Spinal cord (tissue), 10 donors: ENCODE results near the gene ATRN. TPM values are rescaled to one million over a fixed set of nuclear protein-coding genes. Genes with fewer than 3 reads are reported as not detected.

Source experiments
- DNase-seq, 6 donors: peaks; one replicate each; pipeline versions ENCODE4 v3.0.0 to v3.0.0-alpha.2; 2013 to 2015; ENCODE audit warnings: low spot score in 6 of 6, low read depth in 4 of 6
- H3K27ac ChIP-seq: one replicate; pipeline ENCODE4 v1.5.1; 2013; ENCODE audit warnings: low read depth, low read length, control low read depth
- H3K27me3 ChIP-seq: one replicate; pipeline ENCODE4 v1.6.1; 2013; ENCODE audit warnings: low read length; ENCODE audit not compliant: control insufficient read depth, insufficient read depth
- H3K36me3 ChIP-seq: one replicate; pipeline ENCODE4 v1.6.1; 2013; ENCODE audit warnings: low read length; ENCODE audit not compliant: control insufficient read depth, insufficient read depth
- H3K4me1 ChIP-seq: one replicate; pipeline ENCODE4 v1.6.1; 2013; ENCODE audit warnings: low read length; ENCODE audit not compliant: control insufficient read depth, insufficient read depth
- H3K4me3 ChIP-seq: one replicate; pipeline ENCODE4 v1.5.1; 2013; ENCODE audit warnings: low read depth, low read length, control low read depth
- H3K9me3 ChIP-seq: one replicate; pipeline ENCODE4 v1.6.1; 2013; ENCODE audit warnings: low read length; ENCODE audit not compliant: control insufficient read depth, insufficient read depth
- WGBS: methylation state at CpG from one replicate; pipeline ENCODE4 v1.1.5; 2013; ENCODE audit warnings: missing lambda C conversion rate; ENCODE audit not compliant: insufficient coverage; 5-methylcytosine and 5-hydroxymethylcytosine counted together
- polyA plus RNA-seq, 2 donors: library from polyadenylated mRNA; unstranded; fragments of 120-200 nt; gene quantifications; one replicate each; pipeline ENCODE4 v1.2.1, GENCODE V29; 2013; ENCODE audit not compliant: insufficient read length in 2 of 2
- total RNA-seq, 2 donors: library from RNA; depleted of rRNA in 1 of 2; stranded (reverse); fragments of 120-200 nt in 1 of 2; fragments of >200 nt in 1 of 2; gene quantifications; one replicate each; pipeline versions ENCODE4 v1.2.3 to v1.2.4, GENCODE V29; 2013 to 2014
- donor health status: healthy.

Gene ATRN
- total and polyA plus RNA-seq, 4 donors: 40.1 to 64.2 (median 46.5) TPM

DNA sequence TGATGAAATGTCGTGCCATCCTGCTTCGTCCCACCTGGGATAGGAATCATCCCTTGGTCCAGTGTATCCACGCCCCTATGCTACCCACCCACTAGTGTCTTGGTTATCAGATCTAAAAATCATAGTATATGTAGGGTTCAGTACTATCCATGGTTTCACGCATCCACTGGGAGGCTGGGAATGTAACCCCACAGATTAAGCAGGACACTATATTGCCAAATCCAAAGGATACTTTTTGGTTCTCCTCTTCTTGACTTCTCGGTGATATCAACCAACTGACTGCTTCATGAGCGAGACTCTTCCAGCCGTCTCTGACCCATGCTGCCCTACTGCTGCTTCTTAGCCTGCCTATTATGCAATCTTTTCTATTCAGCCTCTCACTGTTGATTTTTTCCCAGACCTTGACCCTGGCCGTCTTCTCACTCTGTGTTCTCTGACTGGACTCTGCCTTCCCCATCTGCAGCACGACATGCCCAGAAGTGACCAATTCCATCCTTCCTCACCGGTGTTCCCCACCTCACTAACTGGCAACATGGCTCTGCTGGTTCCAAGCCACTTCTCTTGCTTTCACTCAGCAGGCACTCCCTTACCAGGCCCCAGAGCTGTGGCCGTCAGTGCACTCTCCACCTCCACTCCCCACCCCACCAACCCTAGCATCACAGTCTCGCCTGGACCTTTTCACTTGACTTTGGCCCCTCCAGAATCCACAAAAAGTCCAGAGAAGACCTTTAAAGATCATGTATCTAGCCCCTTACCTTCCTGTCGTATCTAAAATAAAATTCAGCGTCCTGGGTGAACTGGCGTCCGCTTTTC is 157.9 kb downstream of the ATRN start:
- Histone ChIP-seq H3K9me3 (no peaks in the 10 kb centered on the region), H3K4me3 (no peak overlapping the region), H3K27me3 (no peaks in the 10 kb centered on the region), H3K4me1 (no peaks in the 10 kb centered on the region), H3K27ac (no peak overlapping the region), H3K36me3 (peaks cover 9% of the 10 kb centered on the region)
- DNase-seq: no peak
- 84% methylated on average over 13 of the region's 16 CpGs for WGBS

DNA sequence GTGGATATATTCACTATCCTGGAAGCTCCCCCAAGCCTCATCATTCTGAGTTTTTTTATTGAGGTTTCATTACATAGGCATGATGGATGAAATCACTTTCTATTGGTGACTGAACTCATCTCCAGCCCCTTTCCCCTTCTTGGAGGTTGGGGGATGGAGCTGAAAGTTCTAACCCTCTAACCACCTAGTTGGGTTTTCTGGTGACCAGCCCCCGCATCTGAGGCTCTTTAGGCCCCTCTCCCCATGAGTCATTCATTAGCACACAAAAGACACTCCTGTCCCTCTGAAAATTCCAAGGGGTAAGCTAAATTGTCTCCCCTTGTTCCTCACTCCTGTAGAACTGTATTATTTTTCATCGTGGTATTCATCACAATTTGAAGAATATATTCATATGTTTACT is 159.1 kb downstream of the ATRN start:
- Histone ChIP-seq H3K4me3 (no peak overlapping the region), H3K27me3 (no peaks in the 10 kb centered on the region), H3K9me3 (no peaks in the 10 kb centered on the region), H3K27ac (no peak overlapping the region), H3K4me1 (no peaks in the 10 kb centered on the region), H3K36me3 (peaks cover 9% of the 10 kb centered on the region)
- WGBS: no CpG with 5 or more reads among the region's 2 CpGs
- DNase-seq: no peak

DNA sequence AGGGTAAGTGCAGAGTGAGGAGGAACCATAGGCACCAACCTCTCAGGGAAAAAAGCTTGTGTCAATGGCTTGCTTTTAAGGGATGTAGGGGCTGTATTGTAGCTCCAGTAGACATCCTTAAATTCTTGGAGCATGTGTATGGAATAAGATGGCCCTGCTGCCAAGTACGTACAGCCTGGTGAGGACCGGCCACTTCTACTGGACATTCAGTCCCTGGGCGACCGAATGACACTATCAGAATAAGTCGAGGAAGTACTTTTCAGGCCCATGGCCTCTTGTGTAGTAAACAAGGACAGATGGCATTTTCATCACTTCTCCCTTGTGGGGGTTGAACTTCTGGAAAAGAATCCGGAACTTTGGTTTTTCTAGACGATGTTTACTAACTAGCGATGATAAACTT is 159.6 kb downstream of the ATRN start:
- H3K4me3 ChIP-seq: no peak overlapping the region
- H3K27me3 ChIP-seq: no peaks in the 10 kb centered on the region
- no peak overlapping the region for H3K27ac ChIP-seq
- DNase-seq: no peak
- H3K4me1 ChIP-seq: no peaks in the 10 kb centered on the region
- peaks cover 9% of the 10 kb centered on the region for H3K36me3 ChIP-seq
- H3K9me3 ChIP-seq: no peaks in the 10 kb centered on the region
- WGBS: 93% methylated on average over 4 of the region's 8 CpGs

DNA sequence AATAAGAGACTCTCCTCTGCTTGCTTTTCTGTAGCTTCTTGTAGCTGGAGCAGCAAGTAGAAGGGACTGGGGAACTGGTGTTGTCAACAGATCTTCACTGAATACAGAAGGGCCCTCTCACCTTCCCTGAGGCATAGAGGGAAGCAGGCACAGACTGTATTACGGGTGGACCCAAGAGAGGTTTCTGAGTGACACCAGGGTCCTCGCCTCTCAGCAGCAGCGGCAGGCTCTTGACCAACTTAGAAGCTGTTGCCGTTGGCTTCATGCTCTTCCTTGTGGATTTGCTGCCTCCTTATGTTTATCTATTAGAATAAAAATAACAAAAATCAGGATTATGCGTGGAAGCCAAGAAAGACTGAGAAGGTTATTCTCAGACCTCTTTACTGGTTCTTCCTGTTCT is 160.7 kb downstream of the ATRN start:
- DNase-seq: no peak
- H3K27me3 ChIP-seq: no peaks in the 10 kb centered on the region
- no peaks in the 10 kb centered on the region for H3K9me3 ChIP-seq
- 80% methylated on average over 2 of the region's 5 CpGs for WGBS
- peaks cover 9% of the 10 kb centered on the region for H3K36me3 ChIP-seq
- H3K4me1 ChIP-seq: no peaks in the 10 kb centered on the region
- no peak overlapping the region for H3K4me3 ChIP-seq
- no peak overlapping the region for H3K27ac ChIP-seq

DNA sequence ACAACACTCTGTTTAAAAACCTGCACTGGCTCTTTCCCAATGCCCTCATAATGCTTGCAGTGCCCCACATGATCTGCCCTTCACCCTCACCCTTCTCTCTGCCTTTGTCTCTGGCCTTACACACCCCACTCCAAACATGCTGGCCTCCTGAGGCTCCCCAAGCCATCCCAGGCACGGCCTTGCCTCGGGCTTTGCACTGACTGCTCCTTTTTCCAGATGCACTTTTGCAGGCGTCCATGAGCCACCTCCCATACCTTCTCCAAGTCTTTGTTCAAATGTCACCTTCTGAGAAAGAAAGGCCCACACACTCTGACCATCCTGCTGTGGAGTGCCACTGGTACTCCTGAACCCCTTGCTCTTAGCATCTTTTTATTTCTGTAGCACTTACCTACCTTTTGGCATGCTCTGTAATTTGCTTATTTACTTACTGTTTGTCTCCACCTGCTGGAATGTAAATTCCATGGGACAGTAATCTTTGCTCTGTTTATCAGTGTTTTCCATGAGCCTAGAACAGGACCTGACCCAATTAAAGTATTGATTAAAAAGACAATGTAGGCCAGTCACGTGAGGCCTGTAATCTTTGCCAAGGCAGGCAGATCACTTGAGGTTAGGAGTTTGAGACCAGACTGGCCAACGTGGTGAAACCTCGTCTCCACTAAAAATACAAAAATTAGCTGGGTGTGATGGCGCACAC is 161.6 kb downstream of the ATRN start:
- H3K36me3 ChIP-seq: peaks cover 9% of the 10 kb centered on the region
- no peaks in the 10 kb centered on the region for H3K27me3 ChIP-seq
- WGBS: 96% methylated on average over 7 of the region's 7 CpGs
- no peak overlapping the region for H3K4me3 ChIP-seq
- H3K4me1 ChIP-seq: no peaks in the 10 kb centered on the region
- no peak overlapping the region for H3K27ac ChIP-seq
- DNase-seq: no peak
- H3K9me3 ChIP-seq: no peaks in the 10 kb centered on the region

DNA sequence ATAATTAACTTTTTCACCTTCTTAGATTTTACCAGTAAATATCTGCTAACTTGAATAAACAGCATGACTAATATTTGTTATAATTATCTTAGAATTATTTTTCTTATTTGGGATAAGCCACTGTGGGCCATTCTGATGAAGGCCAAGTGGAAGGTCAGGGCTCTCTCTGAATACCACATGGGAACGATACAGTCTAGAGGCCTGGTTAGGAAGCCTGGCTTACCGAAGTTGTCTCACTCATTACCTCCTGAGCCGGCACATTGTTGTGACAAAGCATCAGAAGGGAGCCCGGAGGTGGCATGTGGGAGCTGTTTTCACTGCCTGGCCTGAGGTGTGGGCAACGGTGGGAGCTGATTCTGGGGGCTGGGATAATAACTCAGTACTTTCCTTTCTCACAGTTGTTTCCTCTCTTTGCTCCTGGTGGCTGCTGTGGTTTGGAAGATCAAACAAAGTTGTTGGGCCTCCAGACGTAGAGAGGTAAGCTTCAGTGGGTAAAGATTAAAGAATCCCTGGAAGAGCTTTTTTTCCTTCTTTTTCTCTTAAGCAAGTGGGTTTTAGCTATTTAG is 163.2 kb downstream of the ATRN start:
- no peak overlapping the region for H3K27ac ChIP-seq
- H3K27me3 ChIP-seq: no peaks in the 10 kb centered on the region
- no peaks in the 10 kb centered on the region for H3K4me1 ChIP-seq
- no peaks in the 10 kb centered on the region for H3K9me3 ChIP-seq
- peaks cover 6% of the 10 kb centered on the region for H3K36me3 ChIP-seq
- H3K4me3 ChIP-seq: no peak overlapping the region
- WGBS: 100% methylated on average over 1 of the region's 6 CpGs
- no peak for DNase-seq

DNA sequence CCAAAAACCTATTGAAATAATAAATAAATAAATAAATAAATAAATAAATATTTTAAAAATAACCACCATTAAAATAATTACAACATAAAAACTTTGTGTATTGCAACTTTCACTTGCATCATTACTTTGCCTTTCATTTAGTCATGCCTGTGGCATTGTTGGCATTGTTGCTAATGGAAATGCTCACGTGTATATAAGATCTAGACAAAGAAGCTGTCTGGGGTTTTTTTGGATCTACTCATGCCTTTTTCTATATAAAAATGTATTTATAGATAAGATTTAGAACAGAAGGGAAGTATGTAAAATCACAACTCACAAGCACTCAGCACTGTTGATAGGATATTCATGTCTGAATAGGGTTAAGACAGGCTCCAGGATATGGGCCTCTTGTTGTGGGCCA is 164.5 kb downstream of the ATRN start:
- no peak for DNase-seq
- no CpG with 5 or more reads among the region's 1 CpG for WGBS
- no peaks in the 10 kb centered on the region for H3K27me3 ChIP-seq
- no peaks in the 10 kb centered on the region for H3K9me3 ChIP-seq
- peaks cover 7% of the 10 kb centered on the region for H3K36me3 ChIP-seq
- no peaks in the 10 kb centered on the region for H3K4me1 ChIP-seq
- no peak overlapping the region for H3K27ac ChIP-seq
- no peak overlapping the region for H3K4me3 ChIP-seq

DNA sequence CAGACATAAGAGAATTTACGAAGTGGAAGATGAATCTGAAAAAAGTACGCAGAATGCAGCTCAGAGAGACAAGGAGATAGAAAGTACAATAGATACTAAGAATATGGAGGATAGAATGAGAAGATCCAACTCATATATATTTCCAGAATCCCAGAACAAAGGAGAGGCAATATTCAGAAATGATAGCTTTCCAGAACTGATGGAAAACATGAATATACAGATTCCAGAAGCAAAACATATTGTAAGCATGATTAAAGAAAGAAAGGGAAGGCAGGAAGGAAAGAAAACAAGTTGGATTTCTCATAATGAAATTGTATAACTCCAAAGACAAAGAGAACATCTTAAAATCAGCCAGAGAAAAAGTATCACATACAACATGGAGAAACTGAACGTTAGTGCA is 169.4 kb downstream of the ATRN start:
- H3K36me3 ChIP-seq: peaks cover 18% of the 10 kb centered on the region
- WGBS: no CpG with 5 or more reads among the region's 3 CpGs

DNA sequence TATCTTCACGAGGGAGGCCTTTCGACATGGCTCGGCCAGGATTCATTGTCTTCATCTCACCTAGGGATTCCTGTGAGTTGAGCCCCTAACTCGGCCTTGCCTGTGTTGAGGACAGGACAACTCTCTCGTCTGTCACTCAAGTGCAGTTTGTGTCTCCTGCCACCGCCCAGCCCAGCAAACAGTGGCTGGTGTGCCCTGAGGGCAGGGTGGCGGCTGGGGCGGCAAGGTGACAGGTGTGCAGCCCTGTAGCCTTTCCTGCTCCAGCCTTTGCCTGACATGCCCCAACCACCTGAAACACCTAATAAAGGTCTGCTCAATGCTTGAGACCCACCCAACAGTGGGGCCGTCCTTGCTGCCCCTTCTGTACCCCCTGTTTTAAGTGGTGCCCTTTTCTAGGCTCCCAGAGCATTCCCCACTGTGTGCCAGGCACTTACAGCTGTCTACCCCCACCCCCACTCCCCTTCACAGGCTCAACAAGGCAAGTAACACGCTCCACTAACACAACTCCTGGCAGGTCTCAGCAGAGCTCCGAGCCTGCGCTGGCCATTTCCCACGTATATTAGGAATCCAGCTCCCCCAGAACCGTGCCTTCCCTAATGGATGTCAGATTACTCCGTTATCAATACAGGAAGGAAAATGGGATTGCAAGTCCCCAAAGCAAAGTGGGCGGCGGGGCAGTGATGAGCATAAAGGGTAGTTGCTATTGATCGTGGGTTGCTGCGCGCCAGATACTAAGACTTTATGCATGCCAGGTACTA is 174.7 kb downstream of the ATRN start:
- Histone ChIP-seq H3K4me1 (peaks cover 12% of the 10 kb centered on the region), H3K27me3 (no peaks in the 10 kb centered on the region), H3K4me3 (no peak overlapping the region), H3K27ac (no peak overlapping the region), H3K9me3 (no peaks in the 10 kb centered on the region), H3K36me3 (peaks cover 30% of the 10 kb centered on the region)
- DNase-seq: no peak
- WGBS: 95% methylated on average over 19 of the region's 20 CpGs

More for the DNA sequence above, 169.4 kb downstream of the ATRN start:
- DNase-seq: no peak
- Histone ChIP-seq H3K9me3 (no peaks in the 10 kb centered on the region), H3K27ac (no peak overlapping the region), H3K4me1 (no peaks in the 10 kb centered on the region), H3K27me3 (no peaks in the 10 kb centered on the region), H3K4me3 (no peak overlapping the region)
